ENCODE results near the gene UGT1A5. TPM values are rescaled to one million over a fixed set of nuclear protein-coding genes. Genes with fewer than 3 reads are reported as not detected.

The UGT1A5 gene
- polyA plus RNA-seq, 1 of the 3 experiments (the other 2 are of a cell fraction): not detected

GRCh38 chr2:233819884-233820773 is 107.4 kb downstream of the UGT1A5 start:
- no peaks in the 10 kb centered on the region for H4K20me1 ChIP-seq (ENCODE audit: insufficient read depth)
- no peaks in the 10 kb centered on the region for H3K79me2 ChIP-seq (ENCODE audit: insufficient read depth)
- ChIA-PET POLR2A (no interaction called here), CTCF (no interaction called here)
- H2AFZ ChIP-seq (ENCODE audit: low read depth): no peak overlapping the region
- WGBS (ENCODE audit: low lambda C conversion rate): 57% methylated on average over 3 of the region's 18 CpGs
- no peaks in the 10 kb centered on the region for H3K9me2 ChIP-seq
- DNase-seq: no peak
- no peak for TF ChIP-seq TEAD4 (IDR thresholded peaks at IDR 0.05; ENCODE audit: borderline replicate concordance, insufficient read depth)
- no peak for TF ChIP-seq FOSL2 (IDR thresholded peaks at IDR 0.05; ENCODE audit: borderline replicate concordance, low read depth)
- no peak for TF ChIP-seq YY1 (IDR thresholded peaks at IDR 0.05; ENCODE audit: low read depth)
- TF ChIP-seq SMC3 (IDR thresholded peaks at IDR 0.05; ENCODE audit: low read depth, low read length): no peak
- TF ChIP-seq RAD21 (IDR thresholded peaks at IDR 0.05; ENCODE audit: low read length): no peak
- no peak for TF ChIP-seq PBX3 (IDR thresholded peaks at IDR 0.05)
- TF ChIP-seq RFX5 (IDR thresholded peaks at IDR 0.05; ENCODE audit: low read length): no peak
- TF ChIP-seq MEF2A (IDR thresholded peaks at IDR 0.05; ENCODE audit: borderline replicate concordance, low read depth): no peak
- TF ChIP-seq ELF1 (IDR thresholded peaks at IDR 0.05): no peak
- TF ChIP-seq SIN3A (IDR thresholded peaks at IDR 0.05; ENCODE audit: borderline replicate concordance, low read depth, low read length): no peak
- no peak for TF ChIP-seq TAF1 (IDR thresholded peaks at IDR 0.05; ENCODE audit: borderline replicate concordance, low read depth, low read length)
- TF ChIP-seq IRF3 (IDR thresholded peaks at IDR 0.05; ENCODE audit: low read depth, low read length): no peak
- TF ChIP-seq GABPA (IDR thresholded peaks at IDR 0.05; ENCODE audit: low read depth): no peak
- TF ChIP-seq RCOR1 (IDR thresholded peaks at IDR 0.05; ENCODE audit: low read length): no peak
- TF ChIP-seq MXI1 (IDR thresholded peaks at IDR 0.05; ENCODE audit: low read depth, low read length): no peak
- no peak for TF ChIP-seq GATA2 (CRISPR knock-in tag; IDR thresholded peaks at IDR 0.05)
- TF ChIP-seq USF2 (IDR thresholded peaks at IDR 0.05; ENCODE audit: borderline replicate concordance, low read depth, low read length): no peak
- no peak for TF ChIP-seq MAX (IDR thresholded peaks at IDR 0.05; ENCODE audit: low read depth)
- peaks cover 0 to 3% of the 10 kb centered on the region in 2 experiments; a peak in 1 of 4 replicates for H3K4me1 ChIP-seq (ENCODE audit: control insufficient read depth in 1 of 2, insufficient read depth in 2 of 2, low read depth in 1 of 2, low read length in 1 of 2)
- H3K9ac ChIP-seq: no peak overlapping the region
- no peak overlapping the region for H3K27ac ChIP-seq (ENCODE audit: low read depth in 2 of 2, low read length in 1 of 2)
- H3K36me3 ChIP-seq (replicated peaks in 1 of 2; ENCODE audit: control insufficient read depth in 1 of 2, insufficient read depth in 2 of 2, low read length in 1 of 2): no peaks in the 10 kb centered on the region
- no peaks in the 10 kb centered on the region for H3K27me3 ChIP-seq (ENCODE audit: insufficient read depth)
- H3F3A ChIP-seq (replicated peaks; ENCODE audit: insufficient read depth): no peaks in the 10 kb centered on the region
- H3K9me3 ChIP-seq: no peaks in the 10 kb centered on the region
- no peak overlapping the region for H3K4me2 ChIP-seq
- no peak overlapping the region for H3K4me3 ChIP-seq (ENCODE audit: low read depth in 2 of 2, low read length in 1 of 2)
